Left ventricle myocardium inferior (tissue), 1 donor: ENCODE data around the gene MBD3L5. TPM values are rescaled to one million over a fixed set of nuclear protein-coding genes. Genes with fewer than 3 reads are reported as not detected.
"Not testable (repeated sequence)": the region's sequence is repeated elsewhere in the genome, so short reads cannot be mapped to it uniquely, and the experiment has no call there.

Source experiments
- DNase-seq: peaks from one replicate; pipeline ENCODE4 v3.0.0-alpha.2; 2020
- H3K27ac ChIP-seq: fragments of 200-600 bp; replicated peaks from 2 replicates; pipeline ENCODE4 v1.8.0; 2021
- H3K27me3 ChIP-seq: fragments of 200-600 bp; 2 replicates; pipeline ENCODE4 v1.8.0; 2021; ENCODE audit warnings: low read depth
- H3K36me3 ChIP-seq: fragments of 200-600 bp; 2 replicates; pipeline ENCODE4 v1.8.0; 2021
- H3K4me1 ChIP-seq: fragments of 200-600 bp; 2 replicates; pipeline ENCODE4 v1.8.0; 2021
- H3K4me3 ChIP-seq: fragments of 200-600 bp; 2 replicates; pipeline ENCODE4 v1.8.0; 2021; ENCODE audit warnings: mild to moderate bottlenecking, moderate library complexity
- H3K9me3 ChIP-seq: fragments of 200-600 bp; replicated peaks from 2 replicates; pipeline ENCODE4 v1.8.0; 2021
- intact Hi-C: fragments of 100-400 bp; cut with micrococcal nuclease; formaldehyde crosslinking; loops from one replicate; pipeline ENCODE4 v1.11.0; 2022
- total RNA-seq: library from RNA; stranded (reverse); fragmentation: NEBNext Ultra II Directional; extraction: Animal tissue kit (Norgen Biotek cat#: 25700); gene quantifications from one replicate; pipeline ENCODE4 v1.2.1, GENCODE V29; 2021
- TF ChIP-seq, protein P1 (sequence below): fragments of 200-600 bp; IDR thresholded peaks from 2 replicates; pipeline ENCODE4 v1.8.0; 2021; ENCODE audit warnings: antibody characterized with exemption, mild to moderate bottlenecking, borderline replicate concordance
- donor health status: DM: no; HTN: yes; CAD: no; lungs with severe emphysema.

Gene MBD3L5
- total RNA-seq, 1 donor from 2014 or later, result not detected

DNA sequence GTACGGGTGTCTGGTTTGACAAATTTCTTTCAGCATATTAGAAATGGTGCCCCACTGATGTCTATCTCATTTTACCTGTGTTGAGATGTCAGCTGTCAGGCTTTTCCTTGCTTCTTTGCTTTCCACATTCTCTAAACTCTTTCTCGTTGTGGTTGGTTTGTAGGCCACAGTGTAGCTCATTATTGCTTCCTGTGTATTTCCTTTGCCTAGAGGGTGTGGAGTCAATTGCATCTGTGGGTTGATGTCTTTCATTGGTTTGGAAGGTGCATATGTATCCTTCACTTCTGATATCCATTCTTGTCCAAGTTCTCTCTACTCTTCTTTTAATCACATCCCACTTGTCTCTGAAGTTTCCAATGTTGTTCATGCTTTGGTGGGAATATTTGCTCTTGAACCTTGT is 11.2 kb downstream of the MBD3L5 start:
- H3K4me1 ChIP-seq, H3K27ac ChIP-seq, H3K9me3 ChIP-seq, DNase-seq, H3K27me3 ChIP-seq, H3K36me3 ChIP-seq, H3K4me3 ChIP-seq, intact Hi-C loops: not testable (repeated sequence)

DNA sequence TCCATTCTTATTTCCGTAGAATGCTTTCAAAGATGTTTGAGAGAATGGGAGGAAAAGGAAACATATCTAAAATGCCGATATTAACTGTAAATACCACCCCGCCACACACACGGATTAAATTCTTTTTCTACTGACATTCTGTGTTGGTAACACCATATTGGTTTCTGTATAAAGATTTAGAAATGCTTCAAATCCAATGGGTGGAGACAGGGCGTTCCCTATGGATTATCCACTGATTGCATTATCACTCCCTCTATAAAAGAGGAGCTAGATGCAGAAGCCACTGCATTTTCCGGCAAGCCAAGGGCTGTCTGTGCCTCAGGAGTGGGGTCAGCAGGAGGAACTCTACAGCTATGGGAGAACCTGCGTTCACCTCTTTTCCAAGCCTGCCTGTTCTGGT is 18.6 kb downstream of the MBD3L5 start, which contains the start of gene MBD3L2:
Gene MBD3L2 (plus strand): TSS at position 301 of the 400 bp plus-strand sequence. CDS start 53 bp downstream, at position 354.
- H3K4me3 ChIP-seq, H3K4me1 ChIP-seq, H3K36me3 ChIP-seq, H3K27me3 ChIP-seq, H3K9me3 ChIP-seq, DNase-seq, H3K27ac ChIP-seq, intact Hi-C loops: not testable (repeated sequence)

DNA sequence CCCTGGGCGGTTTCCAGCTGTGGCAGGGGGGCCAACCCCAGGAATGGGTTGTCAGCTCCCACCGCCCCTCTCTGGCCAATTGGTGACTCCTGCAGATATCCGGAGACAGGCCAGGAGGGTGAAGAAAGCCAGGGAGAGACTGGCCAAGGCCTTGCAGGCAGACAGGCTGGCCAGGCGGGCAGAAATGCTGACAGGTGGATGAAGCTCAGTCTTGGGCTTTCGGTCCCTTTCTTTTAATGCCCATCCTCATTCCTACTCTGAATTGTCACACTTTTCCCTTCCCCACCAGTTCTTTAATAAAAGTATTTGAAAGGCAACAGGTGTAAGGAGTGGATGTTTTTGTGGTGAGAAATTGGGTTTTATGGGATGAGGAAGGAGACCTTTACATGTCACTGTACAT is 21.0 kb downstream of the MBD3L5 start:
- DNase-seq, H3K4me3 ChIP-seq, H3K27me3 ChIP-seq, H3K9me3 ChIP-seq, H3K27ac ChIP-seq, H3K4me1 ChIP-seq, H3K36me3 ChIP-seq, intact Hi-C loops: not testable (repeated sequence)

DNA sequence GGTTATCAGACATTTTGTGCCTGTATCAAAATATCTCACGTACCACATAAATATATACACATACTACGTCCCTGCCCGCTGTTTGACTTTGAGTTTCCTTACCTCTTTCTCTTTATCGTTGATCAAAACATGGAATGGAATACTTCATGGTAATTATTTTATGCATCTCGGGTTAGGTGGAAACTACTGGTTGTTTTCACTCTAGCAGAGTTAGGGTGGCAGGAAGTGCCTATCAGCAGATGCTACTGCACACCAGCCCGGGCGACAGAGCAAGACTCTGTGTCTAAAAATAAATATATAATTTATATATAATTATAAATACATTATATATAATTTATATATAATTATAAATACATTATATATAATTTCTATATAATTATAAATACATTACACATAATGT is 22.5 kb downstream of the MBD3L5 start:
- DNase-seq, H3K27ac ChIP-seq, H3K36me3 ChIP-seq, H3K9me3 ChIP-seq, H3K4me1 ChIP-seq, H3K4me3 ChIP-seq, intact Hi-C loops, H3K27me3 ChIP-seq: not testable (repeated sequence)

DNA sequence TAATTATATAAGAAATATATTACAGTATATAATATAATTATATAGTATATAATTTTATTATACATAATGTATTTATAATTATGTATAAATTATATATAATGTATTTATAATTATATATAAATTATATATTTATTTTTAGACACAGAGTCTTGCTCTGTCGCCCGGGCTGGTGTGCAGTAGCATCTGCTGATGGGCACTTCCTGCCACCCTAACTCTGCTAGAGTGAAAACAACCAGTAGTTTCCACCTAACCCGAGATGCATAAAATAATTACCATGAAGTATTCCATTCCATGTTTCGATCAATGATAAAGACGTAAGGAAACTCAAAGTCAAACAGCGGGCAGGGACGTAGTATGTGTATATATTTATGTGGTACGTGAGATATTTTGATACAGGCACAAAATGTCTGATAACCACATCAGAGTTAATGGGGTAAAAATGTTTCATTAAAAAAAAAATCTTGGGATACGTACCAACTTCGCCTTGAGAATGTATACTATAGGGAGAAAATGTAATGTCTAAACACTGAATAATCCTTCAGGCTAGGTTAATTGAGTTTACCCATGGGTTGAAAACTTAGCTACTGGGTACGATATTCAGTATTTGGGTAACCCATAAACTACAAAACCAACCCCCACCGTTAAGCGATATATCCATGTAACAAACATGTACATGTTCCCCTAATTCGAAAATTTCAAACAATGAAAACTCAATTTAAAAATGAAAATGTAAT is 24.4 kb downstream of the MBD3L5 start:
- H3K4me1 ChIP-seq, H3K4me3 ChIP-seq, H3K9me3 ChIP-seq, H3K27me3 ChIP-seq, DNase-seq, H3K36me3 ChIP-seq, H3K27ac ChIP-seq, intact Hi-C loops: not testable (repeated sequence)

DNA sequence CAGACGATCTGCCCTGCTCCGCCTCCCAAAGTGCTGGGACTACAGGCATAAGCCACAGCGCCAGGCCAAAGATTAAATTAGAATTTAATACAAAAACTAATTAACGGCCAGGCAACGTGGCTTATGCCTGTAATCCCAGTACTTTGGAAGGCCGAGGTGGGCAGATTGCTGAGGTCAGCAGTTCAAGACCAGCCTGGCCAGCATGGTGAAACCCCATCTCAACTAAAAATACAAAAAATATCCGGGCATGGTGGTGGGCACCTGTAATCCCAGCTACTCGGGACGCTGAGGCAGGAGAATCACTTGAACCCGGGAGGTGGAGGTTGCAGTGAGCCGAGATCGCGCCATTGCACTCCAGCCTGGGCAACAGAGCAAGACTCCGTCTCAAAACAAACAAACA is 25.3 kb downstream of the MBD3L5 start:
- H3K4me3 ChIP-seq, H3K9me3 ChIP-seq, H3K27ac ChIP-seq, DNase-seq, intact Hi-C loops, H3K36me3 ChIP-seq, H3K27me3 ChIP-seq, H3K4me1 ChIP-seq: not testable (repeated sequence)

DNA sequence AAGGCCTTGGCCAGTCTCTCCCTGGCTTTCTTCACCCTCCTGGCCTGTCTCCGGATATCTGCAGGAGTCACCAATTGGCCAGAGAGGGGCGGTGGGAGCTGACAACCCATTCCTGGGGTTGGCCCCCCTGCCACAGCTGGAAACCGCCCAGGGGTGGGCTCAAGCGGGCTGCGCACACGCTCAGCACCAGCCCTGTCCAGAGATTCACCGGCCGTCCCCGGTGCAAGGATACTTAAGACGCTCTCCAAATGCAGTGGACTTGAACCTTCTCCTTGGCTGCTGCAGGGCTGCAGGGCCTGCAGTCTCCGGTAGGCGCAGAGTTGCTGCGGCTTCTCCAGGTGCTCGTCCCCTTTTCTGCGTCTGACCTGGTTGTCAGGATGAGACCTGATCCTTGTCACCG is 26.0 kb downstream of the MBD3L5 start:
- H3K9me3 ChIP-seq, H3K27me3 ChIP-seq, DNase-seq, H3K36me3 ChIP-seq, intact Hi-C loops, H3K4me3 ChIP-seq, H3K4me1 ChIP-seq, H3K27ac ChIP-seq: not testable (repeated sequence)

DNA sequence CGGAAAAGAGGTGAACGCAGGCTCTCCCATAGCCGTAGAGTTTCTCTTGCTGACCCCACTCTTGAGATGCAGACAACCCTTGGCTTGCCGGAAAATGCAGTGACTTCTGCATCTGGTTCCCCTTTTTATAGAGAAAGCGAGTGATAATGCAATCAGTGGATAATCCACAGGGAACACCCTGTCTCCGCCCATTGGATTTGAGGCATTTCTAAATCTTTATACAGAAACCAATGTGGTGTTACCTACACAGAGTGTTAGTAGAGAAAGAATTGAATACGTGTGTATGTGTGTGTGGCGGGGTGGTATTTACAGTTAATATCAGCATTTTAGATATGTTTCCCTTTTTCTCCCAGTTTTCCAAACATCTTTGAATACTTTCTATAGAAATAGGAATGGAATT is 28.2 kb downstream of the MBD3L5 start, which contains the start of gene MBD3L3:
Gene MBD3L3 (minus strand): TSS at position 101 of the 400 bp plus-strand sequence. CDS start 71 bp downstream, at position 30.
- H3K27ac ChIP-seq, intact Hi-C loops, H3K4me3 ChIP-seq, H3K27me3 ChIP-seq, H3K4me1 ChIP-seq, H3K9me3 ChIP-seq, H3K36me3 ChIP-seq, DNase-seq: not testable (repeated sequence)

DNA sequence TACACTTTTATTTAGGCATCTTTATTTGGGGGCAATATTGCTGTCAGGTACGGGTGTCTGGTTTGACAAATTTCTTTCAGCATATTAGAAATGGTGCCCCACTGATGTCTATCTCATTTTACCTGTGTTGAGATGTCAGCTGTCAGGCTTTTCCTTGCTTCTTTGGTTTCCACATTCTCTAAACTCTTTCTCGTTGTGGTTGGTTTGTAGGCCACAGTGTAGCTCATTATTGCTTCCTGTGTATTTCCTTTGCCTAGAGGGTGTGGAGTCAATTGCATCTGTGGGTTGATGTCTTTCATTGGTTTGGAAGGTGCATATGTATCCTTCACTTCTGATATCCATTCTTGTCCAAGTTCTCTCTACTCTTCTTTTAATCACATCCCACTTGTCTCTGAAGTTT is 29.6 kb downstream of the MBD3L5 start:
- H3K4me1 ChIP-seq, H3K27me3 ChIP-seq, intact Hi-C loops, H3K27ac ChIP-seq, DNase-seq, H3K9me3 ChIP-seq, H3K36me3 ChIP-seq, H3K4me3 ChIP-seq: not testable (repeated sequence)

DNA sequence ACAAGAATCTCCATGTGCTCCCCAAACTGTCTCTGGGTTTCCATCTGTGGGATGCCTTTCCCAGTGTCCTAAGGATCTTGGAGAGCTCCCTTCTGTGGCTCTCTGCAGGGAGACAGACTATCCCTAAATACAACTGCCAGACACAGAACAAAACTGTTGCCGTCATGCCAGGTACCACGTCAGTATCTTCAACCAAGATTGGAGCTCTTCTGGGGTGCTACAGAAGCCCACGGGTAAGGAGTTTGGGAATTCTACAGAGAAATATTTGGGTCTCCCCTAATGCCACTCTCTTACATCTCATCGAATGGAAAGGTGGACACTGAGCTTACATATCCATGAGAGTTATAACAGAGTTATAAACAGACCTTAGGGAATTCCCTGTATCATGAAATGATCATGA is 33.0 kb downstream of the MBD3L5 start:
- Histone ChIP-seq H3K9me3 (peaks cover 7% of the 10 kb centered on the region), H3K27me3 (no peaks in the 10 kb centered on the region), H3K4me1 (no peaks in the 10 kb centered on the region), H3K4me3 (no peak overlapping the region), H3K27ac (no peak overlapping the region), H3K36me3 (no peaks in the 10 kb centered on the region)
- no peak for DNase-seq
- TF ChIP-seq, protein P1, sequence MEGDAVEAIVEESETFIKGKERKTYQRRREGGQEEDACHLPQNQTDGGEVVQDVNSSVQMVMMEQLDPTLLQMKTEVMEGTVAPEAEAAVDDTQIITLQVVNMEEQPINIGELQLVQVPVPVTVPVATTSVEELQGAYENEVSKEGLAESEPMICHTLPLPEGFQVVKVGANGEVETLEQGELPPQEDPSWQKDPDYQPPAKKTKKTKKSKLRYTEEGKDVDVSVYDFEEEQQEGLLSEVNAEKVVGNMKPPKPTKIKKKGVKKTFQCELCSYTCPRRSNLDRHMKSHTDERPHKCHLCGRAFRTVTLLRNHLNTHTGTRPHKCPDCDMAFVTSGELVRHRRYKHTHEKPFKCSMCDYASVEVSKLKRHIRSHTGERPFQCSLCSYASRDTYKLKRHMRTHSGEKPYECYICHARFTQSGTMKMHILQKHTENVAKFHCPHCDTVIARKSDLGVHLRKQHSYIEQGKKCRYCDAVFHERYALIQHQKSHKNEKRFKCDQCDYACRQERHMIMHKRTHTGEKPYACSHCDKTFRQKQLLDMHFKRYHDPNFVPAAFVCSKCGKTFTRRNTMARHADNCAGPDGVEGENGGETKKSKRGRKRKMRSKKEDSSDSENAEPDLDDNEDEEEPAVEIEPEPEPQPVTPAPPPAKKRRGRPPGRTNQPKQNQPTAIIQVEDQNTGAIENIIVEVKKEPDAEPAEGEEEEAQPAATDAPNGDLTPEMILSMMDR, result no peak
- intact Hi-C loops, result no loop called here
